Calu3 (cell line): ENCODE data around the gene PAXX. TPM values are rescaled to one million over a fixed set of nuclear protein-coding genes. Genes with fewer than 3 reads are reported as not detected.

Experiments used
- BruUV-seq: library from RNA; stranded (reverse); fragments of 400-500 nt; replicated peaks from 2 replicates; lab custom pipeline; 2021; lab: Mats Ljungman, UMichigan
- CTCF ChIA-PET: fragments of 300-600 bp; sonication (Branson Sonifier 250); formaldehyde crosslinking; loops from one replicate; lab custom pipeline; 2022; ENCODE audit warnings: antibody characterized with exemption; lab: Charles Lee
- DNase-seq: peaks from one replicate; pipeline ENCODE4 v3.0.0; 2022
- H3K27ac Mint-ChIP-seq: one replicate; pipeline ENCODE4 v1.8.0; 2022; ENCODE audit warnings: mixed read lengths; ENCODE audit not compliant: unreplicated experiment
- H3K27me3 Mint-ChIP-seq: one replicate; pipeline ENCODE4 v1.8.0; 2022; ENCODE audit warnings: mixed read lengths; ENCODE audit not compliant: unreplicated experiment
- H3K36me3 Mint-ChIP-seq: one replicate; pipeline ENCODE4 v1.8.0; 2022; ENCODE audit warnings: mild to moderate bottlenecking, moderate library complexity, mixed read lengths; ENCODE audit not compliant: insufficient read depth, unreplicated experiment
- H3K4me1 Mint-ChIP-seq: one replicate; pipeline ENCODE4 v1.8.0; 2022; ENCODE audit warnings: mild to moderate bottlenecking, low read depth, mixed read lengths; ENCODE audit not compliant: unreplicated experiment
- H3K4me3 Mint-ChIP-seq: one replicate; pipeline ENCODE4 v1.8.0; 2022; ENCODE audit warnings: mild to moderate bottlenecking, low read depth, moderate library complexity, mixed read lengths; ENCODE audit not compliant: unreplicated experiment
- H3K9me3 Mint-ChIP-seq: one replicate; pipeline ENCODE4 v1.8.0; 2022; ENCODE audit warnings: low read depth, mixed read lengths; ENCODE audit not compliant: unreplicated experiment
- CTCF ChIP-seq: fragments of 200-600 bp; IDR thresholded peaks from one replicate; pipeline ENCODE4 v1.8.0; 2022; ENCODE audit warnings: antibody characterized with exemption; ENCODE audit not compliant: unreplicated experiment
- intact Hi-C: fragments of 100-400 bp; cut with micrococcal nuclease; formaldehyde crosslinking; loops from one replicate; pipeline ENCODE4 v1.10.0; 2022; ENCODE audit not compliant: unreplicated experiment
- total RNA-seq: library from RNA; stranded (reverse); gene quantifications from 2 replicates; pipeline ENCODE4 v1.2.3, GENCODE V29; 2022

PAXX gene
- total RNA-seq, 1 experiment from 2014 or later, result 43.7 TPM

- TF ChIP-seq CTCF, result no peak
These were observed 21.9 kb downstream of the PAXX start for GRCh38 chr9:137014166-137014565.

GRCh38 chr9:137014776-137015539, 22.7 kb downstream of the PAXX start:
- Mint-ChIP-seq H3K27ac (no peak overlapping the region), H3K4me1 (no peaks in the 10 kb centered on the region), H3K36me3 (peaks cover 18% of the 10 kb centered on the region), H3K9me3 (no peaks in the 10 kb centered on the region), H3K27me3 (no peaks in the 10 kb centered on the region), H3K4me3 (no peak overlapping the region)
- no peak for TF ChIP-seq CTCF
- CTCF ChIA-PET, result interaction anchor here (0.5 kb wide), 1 partner anchor 58 kb away, joined by 7 read pairs; no protein-coding TSS in a partner anchor
- BruUV-seq, result no TSS peak
- intact Hi-C loops, result no loop called here
- DNase-seq, result no peak

More at GRCh38 chr9:137014166-137014565, 21.9 kb downstream of the PAXX start:
- no peaks in the 10 kb centered on the region for H3K9me3 Mint-ChIP-seq
- no peaks in the 10 kb centered on the region for H3K4me1 Mint-ChIP-seq
- peaks cover 15% of the 10 kb centered on the region for H3K36me3 Mint-ChIP-seq
- no peak overlapping the region for H3K27ac Mint-ChIP-seq
- H3K27me3 Mint-ChIP-seq, result no peaks in the 10 kb centered on the region
- DNase-seq, result no peak
- no peak overlapping the region for H3K4me3 Mint-ChIP-seq
- no TSS peak for BruUV-seq
- intact Hi-C loops, result no loop called here
- CTCF ChIA-PET, result no interaction called here

GRCh38 chr9:137015540-137015930, 23.3 kb downstream of the PAXX start:
- Mint-ChIP-seq H3K4me1 (no peaks in the 10 kb centered on the region), H3K36me3 (peaks cover 18% of the 10 kb centered on the region), H3K9me3 (no peaks in the 10 kb centered on the region), H3K27ac (no peak overlapping the region), H3K27me3 (no peaks in the 10 kb centered on the region), H3K4me3 (no peak overlapping the region)
- no TSS peak for BruUV-seq
- TF ChIP-seq CTCF, result no peak
- intact Hi-C loops, result no loop called here
- DNase-seq, result no peak
- CTCF ChIA-PET, result interaction anchor here (0.5 kb wide), 1 partner anchor 58 kb away, joined by 7 read pairs; no protein-coding TSS in a partner anchor

- no peaks in the 10 kb centered on the region for H3K4me1 Mint-ChIP-seq
- H3K27ac Mint-ChIP-seq, result no peak overlapping the region
- no peak overlapping the region for H3K4me3 Mint-ChIP-seq
- no peak for TF ChIP-seq CTCF
- no peaks in the 10 kb centered on the region for H3K9me3 Mint-ChIP-seq
- CTCF ChIA-PET, result interaction anchor here (0.5 kb wide), 1 partner anchor 57 kb away, joined by 7 read pairs; no protein-coding TSS in a partner anchor
- intact Hi-C loops, result no loop called here
- H3K27me3 Mint-ChIP-seq, result no peaks in the 10 kb centered on the region
- peaks cover 18% of the 10 kb centered on the region for H3K36me3 Mint-ChIP-seq
- DNase-seq, result no peak
- BruUV-seq, result no TSS peak
These were observed 23.8 kb downstream of the PAXX start for GRCh38 chr9:137015976-137016375.
